Mesendoderm (in vitro differentiated cells): Measurements from ENCODE around the gene TCP11X1. TPM values are rescaled to one million over a fixed set of nuclear protein-coding genes. Genes with fewer than 3 reads are reported as not detected.
"Not testable (repeated sequence)": the region's sequence is repeated elsewhere in the genome, so short reads cannot be mapped to it uniquely, and the experiment has no call there.

Source experiments
- DNase-seq: peaks from one replicate; pipeline ENCODE4 v3.0.0; 2013
- H2AK5ac ChIP-seq: 2 replicates; pipeline ENCODE4 v1.6.1; 2013; ENCODE audit warnings: low read length, inconsistent platforms
- H2BK120ac ChIP-seq: 2 replicates; pipeline ENCODE4 v1.6.1; 2013; ENCODE audit warnings: low read depth, mild to moderate bottlenecking, low read length, moderate library complexity, mixed read lengths
- H2BK15ac ChIP-seq: replicated peaks from 2 replicates; pipeline ENCODE4 v1.6.1; 2013; ENCODE audit warnings: low read depth, mild to moderate bottlenecking, moderate library complexity
- H2BK5ac ChIP-seq: 2 replicates; pipeline ENCODE4 v1.6.1; 2013; ENCODE audit warnings: low read length, inconsistent platforms
- H3K18ac ChIP-seq: 2 replicates; pipeline ENCODE4 v1.6.1; 2013; ENCODE audit warnings: mild to moderate bottlenecking, low read length, mixed read lengths
- H3K23ac ChIP-seq: one replicate; pipeline ENCODE4 v1.6.1; 2013; ENCODE audit warnings: low read length
- H3K27ac ChIP-seq: 2 replicates; pipeline ENCODE4 v1.5.1; 2013; ENCODE audit warnings: low read depth, mild to moderate bottlenecking, inconsistent platforms, low read length, moderate library complexity
- H3K27me3 ChIP-seq: 2 replicates; pipeline ENCODE4 v1.6.1; 2013; ENCODE audit warnings: low read length, control low read depth, mild to moderate bottlenecking, inconsistent platforms; ENCODE audit not compliant: insufficient read depth, poor library complexity
- H3K36me3 ChIP-seq: 2 replicates; pipeline ENCODE4 v1.6.1; 2013; ENCODE audit warnings: low read length, inconsistent platforms; ENCODE audit not compliant: control insufficient read depth, insufficient read depth
- H3K4ac ChIP-seq: one replicate; pipeline ENCODE4 v1.6.1; 2013; ENCODE audit warnings: low read depth, mild to moderate bottlenecking, low read length, moderate library complexity
- H3K4me1 ChIP-seq: 2 replicates; pipeline ENCODE4 v1.6.1; 2013; ENCODE audit warnings: low read depth, low read length, inconsistent platforms; ENCODE audit not compliant: control insufficient read depth
- H3K4me2 ChIP-seq: 2 replicates; pipeline ENCODE4 v1.6.1; 2013; ENCODE audit warnings: low read length
- H3K4me3 ChIP-seq: 2 replicates; pipeline ENCODE4 v1.5.1; 2013; ENCODE audit warnings: mild to moderate bottlenecking, low read length
- H3K56ac ChIP-seq: one replicate; pipeline ENCODE4 v1.6.1; 2013; ENCODE audit warnings: low read length
- H3K79me1 ChIP-seq: 2 replicates; pipeline ENCODE4 v1.6.1; 2013; ENCODE audit warnings: low read length, inconsistent platforms
- H3K79me2 ChIP-seq: 2 replicates; pipeline ENCODE4 v1.6.1; 2013; ENCODE audit warnings: mild to moderate bottlenecking, low read length; ENCODE audit not compliant: control insufficient read depth, insufficient read depth
- H3K9ac ChIP-seq: 2 replicates; pipeline ENCODE4 v1.6.1; 2013; ENCODE audit warnings: low read length, inconsistent platforms
- H4K5ac ChIP-seq: one replicate; pipeline ENCODE4 v1.6.1; 2013; ENCODE audit warnings: low read length
- H4K8ac ChIP-seq: one replicate; pipeline ENCODE4 v1.6.1; 2013; ENCODE audit warnings: low read depth, mild to moderate bottlenecking, control low read depth, low read length, moderate library complexity
- WGBS: extraction: QIAGEN DNeasy Blood & Tissue Kit; methylation state at CpG from one replicate; pipeline ENCODE4 v1.1.7; 2013; ENCODE audit warnings: low lambda C conversion rate, missing lambda C conversion rate; ENCODE audit not compliant: insufficient coverage; ENCODE audit errors: extremely low coverage; 5-methylcytosine and 5-hydroxymethylcytosine counted together
- polyA plus RNA-seq, 2 experiments: library from polyadenylated mRNA; stranded (reverse); fragments of 200-250 nt; gene quantifications; one replicate each; pipeline ENCODE4 v1.2.3, GENCODE V29; 2013

Gene TCP11X1
- not detected for polyA plus RNA-seq (2013, experiment 1 of 2)
- not detected for polyA plus RNA-seq (2013, experiment 2 of 2)

GRCh38 chrX:102214986-102215385, at the start of gene TCP11X1:
Gene TCP11X1 (plus strand): TSS chrX:102215301.
- H3K4ac ChIP-seq, H3K18ac ChIP-seq, H3K27ac ChIP-seq, H2AK5ac ChIP-seq, H4K8ac ChIP-seq, H3K23ac ChIP-seq, DNase-seq, H3K56ac ChIP-seq, H3K4me3 ChIP-seq, H2BK5ac ChIP-seq, H2BK120ac ChIP-seq, H3K27me3 ChIP-seq, H3K4me1 ChIP-seq, H4K5ac ChIP-seq, H2BK15ac ChIP-seq, H3K4me2 ChIP-seq, H3K9ac ChIP-seq, H3K79me1 ChIP-seq, H3K36me3 ChIP-seq, H3K79me2 ChIP-seq: not testable (repeated sequence)
- no CpG with 5 or more reads among the region's 15 CpGs for WGBS

DNA sequence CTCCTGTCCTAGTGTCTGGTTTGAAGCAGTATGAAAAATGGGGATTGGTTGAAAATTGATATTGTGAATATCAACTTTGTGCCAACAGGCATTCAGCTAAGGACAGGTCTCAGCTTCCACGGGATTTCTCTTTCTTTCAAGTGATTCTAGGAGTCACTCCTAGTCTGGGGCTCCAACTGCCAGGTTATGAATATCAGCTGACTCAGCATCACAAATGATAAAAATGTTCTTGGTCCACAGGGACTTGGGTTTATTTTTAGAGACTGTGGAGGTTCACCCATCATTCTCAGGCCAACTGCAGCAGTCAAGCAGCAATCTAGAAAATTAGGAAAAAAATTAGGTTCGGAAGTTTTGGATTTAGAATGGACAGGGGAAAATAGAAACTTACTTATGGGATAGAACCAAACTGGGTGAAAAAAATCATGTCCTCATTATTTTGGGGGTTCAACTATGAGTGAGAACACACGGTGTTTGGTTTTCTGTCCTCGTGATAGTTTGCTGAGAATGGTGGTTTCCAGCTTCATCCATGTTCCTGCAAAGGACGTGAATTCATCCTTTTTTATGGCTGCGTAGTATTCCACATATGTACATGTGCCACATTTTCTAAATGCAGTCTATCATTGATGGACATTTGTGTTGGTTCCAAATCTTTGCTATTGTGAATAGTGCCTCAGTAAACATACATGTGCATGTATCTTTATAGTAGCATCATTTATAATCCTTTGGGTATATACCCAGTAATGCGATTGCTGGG, 29.0 kb upstream of the TCP11X1 start:
- no peak overlapping the region for H3K56ac ChIP-seq
- H3K27me3 ChIP-seq = no peaks in the 10 kb centered on the region
- no peak overlapping the region for H3K23ac ChIP-seq

GRCh38 chrX:102207940-102208339, 7.2 kb upstream of the TCP11X1 start:
- H3K27me3 ChIP-seq, H2BK120ac ChIP-seq, H2BK5ac ChIP-seq, H2BK15ac ChIP-seq, H2AK5ac ChIP-seq, H3K4me1 ChIP-seq, H3K36me3 ChIP-seq, H3K4ac ChIP-seq, H3K4me2 ChIP-seq, H3K27ac ChIP-seq, H3K79me2 ChIP-seq, DNase-seq, H4K5ac ChIP-seq, H3K79me1 ChIP-seq, H3K9ac ChIP-seq, H3K56ac ChIP-seq, H4K8ac ChIP-seq, H3K18ac ChIP-seq, H3K23ac ChIP-seq, H3K4me3 ChIP-seq: not testable (repeated sequence)
- WGBS = no CpG with 5 or more reads among the region's 5 CpGs

More for the DNA sequence above, 29.0 kb upstream of the TCP11X1 start:
- Histone ChIP-seq H4K8ac (no peak overlapping the region), H3K36me3 (no peaks in the 10 kb centered on the region), H3K18ac (no peak overlapping the region), H3K79me1 (no peaks in the 10 kb centered on the region), H4K5ac (no peak overlapping the region), H2BK15ac (no peak overlapping the region), H3K27ac (no peak overlapping the region), H3K4ac (no peak overlapping the region), H3K9ac (no peak overlapping the region), H3K79me2 (no peaks in the 10 kb centered on the region), H2AK5ac (no peak overlapping the region), H3K4me2 (no peak overlapping the region), H2BK5ac (no peak overlapping the region), H2BK120ac (no peak overlapping the region), H3K4me1 (no peaks in the 10 kb centered on the region), H3K4me3 (no peak overlapping the region)
- no peak for DNase-seq
- WGBS = no CpG with 5 or more reads among the region's 7 CpGs

DNA sequence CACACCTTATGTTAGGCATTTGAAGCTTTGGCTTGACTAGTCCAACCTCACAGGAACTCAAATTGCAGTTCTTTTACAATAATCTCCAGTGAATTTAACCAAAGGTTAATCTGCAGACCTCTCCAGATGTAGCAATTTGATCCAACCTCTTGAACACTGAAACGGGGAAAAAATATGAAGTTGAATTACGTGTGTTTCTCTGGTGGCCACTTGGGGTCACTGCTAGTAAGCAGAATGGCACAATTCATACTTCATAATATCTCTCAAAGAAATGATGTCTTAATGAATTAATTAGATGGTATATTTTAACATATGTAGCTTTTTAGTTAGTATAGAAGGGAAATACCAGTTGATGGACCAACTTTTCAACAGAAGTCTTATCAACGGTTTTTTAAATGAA, 1.4 kb downstream of the TCP11X1 start:
- H3K36me3 ChIP-seq, DNase-seq: not testable (repeated sequence)
- no CpG with 5 or more reads among the region's 3 CpGs for WGBS

DNA sequence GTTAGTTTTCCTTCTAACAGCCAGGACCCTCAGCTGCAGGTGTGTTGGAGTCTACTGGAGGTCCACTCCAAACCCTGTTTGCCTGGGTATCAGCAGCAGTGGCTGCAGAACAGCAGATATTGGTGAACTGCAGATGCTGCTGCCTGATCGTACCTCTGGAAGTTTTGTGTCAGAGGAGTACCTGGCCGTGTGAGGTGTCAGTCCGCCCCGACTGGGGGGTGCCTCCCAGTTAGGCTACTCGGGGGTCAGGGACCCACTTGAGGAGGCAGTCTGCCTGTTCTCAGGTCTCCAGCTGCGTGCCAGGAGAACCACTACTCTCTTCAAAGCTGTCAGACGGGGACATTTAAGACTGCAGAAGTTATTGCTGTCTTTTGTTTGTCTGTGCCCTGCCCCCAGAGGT, 20.6 kb downstream of the TCP11X1 start:
- not testable (repeated sequence) for H3K9ac ChIP-seq, H3K4me2 ChIP-seq, H3K4me3 ChIP-seq, H3K27ac ChIP-seq, H3K56ac ChIP-seq, H2BK120ac ChIP-seq, H4K8ac ChIP-seq, H2BK5ac ChIP-seq, H2BK15ac ChIP-seq, H3K36me3 ChIP-seq, H4K5ac ChIP-seq, H3K79me2 ChIP-seq, H3K79me1 ChIP-seq, H2AK5ac ChIP-seq, H3K23ac ChIP-seq, H3K27me3 ChIP-seq, DNase-seq, H3K4me1 ChIP-seq, H3K18ac ChIP-seq, H3K4ac ChIP-seq
- WGBS = no CpG with 5 or more reads among the region's 7 CpGs

More for the DNA sequence above, 1.4 kb downstream of the TCP11X1 start:
- not testable (repeated sequence) for H2BK15ac ChIP-seq, H3K23ac ChIP-seq, H2AK5ac ChIP-seq, H3K56ac ChIP-seq, H4K8ac ChIP-seq, H3K18ac ChIP-seq, H3K27ac ChIP-seq, H3K79me2 ChIP-seq, H2BK120ac ChIP-seq, H3K4me2 ChIP-seq, H3K9ac ChIP-seq, H3K4me1 ChIP-seq, H3K4me3 ChIP-seq, H3K27me3 ChIP-seq, H3K4ac ChIP-seq, H3K79me1 ChIP-seq, H4K5ac ChIP-seq, H2BK5ac ChIP-seq

DNA sequence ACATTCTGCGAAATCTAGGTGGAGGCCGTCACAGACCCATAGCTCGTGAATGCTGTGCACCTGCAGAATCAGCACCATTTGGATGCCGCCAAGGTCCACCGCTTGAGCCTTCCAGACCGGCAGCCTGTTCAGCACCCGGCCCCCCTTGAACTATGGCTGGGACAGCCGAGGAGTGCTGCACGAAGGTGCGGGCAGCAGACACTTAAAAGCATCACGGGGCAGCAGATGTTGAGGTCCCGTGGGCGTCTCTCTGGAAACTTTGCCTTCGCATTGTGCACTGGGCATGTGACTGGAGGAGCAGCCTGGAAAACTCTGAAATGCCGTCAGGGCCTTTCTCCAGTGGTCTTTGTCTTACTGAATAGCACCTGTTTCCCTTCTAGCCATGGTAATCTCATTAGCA, 25.2 kb downstream of the TCP11X1 start:
- H2AK5ac ChIP-seq, H2BK15ac ChIP-seq, H3K4me3 ChIP-seq, H3K4me2 ChIP-seq, DNase-seq, H3K27me3 ChIP-seq, H3K23ac ChIP-seq, H4K8ac ChIP-seq, H4K5ac ChIP-seq, H3K36me3 ChIP-seq, H3K79me1 ChIP-seq, H3K56ac ChIP-seq, H3K27ac ChIP-seq, H3K4ac ChIP-seq, H2BK120ac ChIP-seq, H2BK5ac ChIP-seq, H3K79me2 ChIP-seq, H3K9ac ChIP-seq, H3K18ac ChIP-seq, H3K4me1 ChIP-seq: not testable (repeated sequence)
- no CpG with 5 or more reads among the region's 15 CpGs for WGBS
